Uterus (tissue), 2 donors: Measurements from ENCODE around the gene RPS28.

Source experiments
- POLR2A ChIP-seq, 2 donors: fragments of 450-650 bp; IDR thresholded peaks; one replicate each; pipeline ENCODE4 v1.6.1; 2016; ENCODE audit warnings: antibody characterized with exemption in 2 of 2, mild to moderate bottlenecking in 1 of 2, moderate library complexity in 1 of 2
- TF ChIP-seq, protein P1 (sequence below), 4 experiments: fragments of 200-600 bp in 2 of 4; fragments of 450-650 bp in 2 of 4; sonication (generic) in 2 of 4; IDR thresholded peaks; one replicate each; pipeline ENCODE4 v1.5.1; 2016 to 2019; ENCODE audit warnings: antibody characterized with exemption in 4 of 4, mild to moderate bottlenecking in 2 of 4, moderate library complexity in 1 of 4

DNA sequence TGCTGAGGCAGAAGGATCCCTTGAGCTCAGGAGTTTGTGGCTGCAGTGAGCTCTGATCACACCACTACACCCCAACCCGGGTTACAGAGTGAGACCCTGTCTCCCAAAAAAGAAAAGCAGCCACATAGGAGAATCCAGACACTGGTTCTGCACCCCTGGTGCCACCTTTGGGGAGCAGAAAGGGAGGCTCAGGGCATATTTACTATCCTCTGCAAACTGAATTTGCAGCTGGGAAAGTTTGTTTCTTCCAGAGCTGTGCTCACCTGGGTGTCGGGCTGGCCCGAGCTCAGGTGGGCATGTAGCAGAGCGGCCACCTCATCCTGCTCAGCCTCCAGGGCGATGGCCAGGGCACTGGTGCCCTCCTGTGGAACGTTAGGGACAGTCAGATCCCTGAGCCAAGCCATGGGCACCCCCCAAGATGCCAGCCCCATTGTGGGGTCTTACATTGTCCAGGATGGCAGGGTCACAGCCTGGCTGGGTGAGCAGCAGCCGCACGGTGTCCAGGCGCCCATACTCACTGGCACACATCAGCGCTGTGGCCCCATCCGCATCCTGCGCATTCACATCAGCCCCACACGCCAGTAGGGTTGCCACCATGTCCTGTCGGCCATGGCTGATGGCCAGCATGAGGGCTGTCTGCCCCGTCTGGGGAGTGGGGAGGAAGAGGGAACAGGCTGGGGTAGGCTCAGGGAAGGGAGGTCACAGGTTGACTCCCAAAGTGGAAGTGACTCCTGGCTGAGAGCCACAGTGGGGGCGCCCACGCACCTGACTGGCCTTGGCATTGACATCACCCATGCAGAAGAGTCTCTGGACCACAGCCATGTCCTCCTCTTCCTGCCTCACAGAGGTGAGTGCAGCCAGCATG lies 3.1 kb downstream of the RPS28 start:
- TF ChIP-seq, protein P1, sequence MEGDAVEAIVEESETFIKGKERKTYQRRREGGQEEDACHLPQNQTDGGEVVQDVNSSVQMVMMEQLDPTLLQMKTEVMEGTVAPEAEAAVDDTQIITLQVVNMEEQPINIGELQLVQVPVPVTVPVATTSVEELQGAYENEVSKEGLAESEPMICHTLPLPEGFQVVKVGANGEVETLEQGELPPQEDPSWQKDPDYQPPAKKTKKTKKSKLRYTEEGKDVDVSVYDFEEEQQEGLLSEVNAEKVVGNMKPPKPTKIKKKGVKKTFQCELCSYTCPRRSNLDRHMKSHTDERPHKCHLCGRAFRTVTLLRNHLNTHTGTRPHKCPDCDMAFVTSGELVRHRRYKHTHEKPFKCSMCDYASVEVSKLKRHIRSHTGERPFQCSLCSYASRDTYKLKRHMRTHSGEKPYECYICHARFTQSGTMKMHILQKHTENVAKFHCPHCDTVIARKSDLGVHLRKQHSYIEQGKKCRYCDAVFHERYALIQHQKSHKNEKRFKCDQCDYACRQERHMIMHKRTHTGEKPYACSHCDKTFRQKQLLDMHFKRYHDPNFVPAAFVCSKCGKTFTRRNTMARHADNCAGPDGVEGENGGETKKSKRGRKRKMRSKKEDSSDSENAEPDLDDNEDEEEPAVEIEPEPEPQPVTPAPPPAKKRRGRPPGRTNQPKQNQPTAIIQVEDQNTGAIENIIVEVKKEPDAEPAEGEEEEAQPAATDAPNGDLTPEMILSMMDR (IDR thresholded peaks at IDR 0.05), result no peak
- TF ChIP-seq POLR2A (IDR thresholded peaks at IDR 0.05), result no peak
